Spinal cord (tissue), 10 donors: ENCODE measurements around the gene TESK2. TPM values are rescaled to one million over a fixed set of nuclear protein-coding genes. Genes with fewer than 3 reads are reported as not detected.

Source experiments
- DNase-seq, 6 donors: peaks; one replicate each; pipeline versions ENCODE4 v3.0.0 to v3.0.0-alpha.2; 2013 to 2015; ENCODE audit warnings: low spot score in 6 of 6, low read depth in 4 of 6
- H3K27ac ChIP-seq: one replicate; pipeline ENCODE4 v1.5.1; 2013; ENCODE audit warnings: low read depth, low read length, control low read depth
- H3K27me3 ChIP-seq: one replicate; pipeline ENCODE4 v1.6.1; 2013; ENCODE audit warnings: low read length; ENCODE audit not compliant: control insufficient read depth, insufficient read depth
- H3K36me3 ChIP-seq: one replicate; pipeline ENCODE4 v1.6.1; 2013; ENCODE audit warnings: low read length; ENCODE audit not compliant: control insufficient read depth, insufficient read depth
- H3K4me1 ChIP-seq: one replicate; pipeline ENCODE4 v1.6.1; 2013; ENCODE audit warnings: low read length; ENCODE audit not compliant: control insufficient read depth, insufficient read depth
- H3K4me3 ChIP-seq: one replicate; pipeline ENCODE4 v1.5.1; 2013; ENCODE audit warnings: low read depth, low read length, control low read depth
- H3K9me3 ChIP-seq: one replicate; pipeline ENCODE4 v1.6.1; 2013; ENCODE audit warnings: low read length; ENCODE audit not compliant: control insufficient read depth, insufficient read depth
- WGBS: methylation state at CpG from one replicate; pipeline ENCODE4 v1.1.5; 2013; ENCODE audit warnings: missing lambda C conversion rate; ENCODE audit not compliant: insufficient coverage; 5-methylcytosine and 5-hydroxymethylcytosine counted together
- polyA plus RNA-seq, 2 donors: library from polyadenylated mRNA; unstranded; fragments of 120-200 nt; gene quantifications; one replicate each; pipeline ENCODE4 v1.2.1, GENCODE V29; 2013; ENCODE audit not compliant: insufficient read length in 2 of 2
- total RNA-seq, 2 donors: library from RNA; depleted of rRNA in 1 of 2; stranded (reverse); fragments of 120-200 nt in 1 of 2; fragments of >200 nt in 1 of 2; gene quantifications; one replicate each; pipeline versions ENCODE4 v1.2.3 to v1.2.4, GENCODE V29; 2013 to 2014
- donor health status: healthy.

The TESK2 gene
- total and polyA plus RNA-seq, 4 donors, result 4.0 to 7.3 (median 5.1) TPM

DNA sequence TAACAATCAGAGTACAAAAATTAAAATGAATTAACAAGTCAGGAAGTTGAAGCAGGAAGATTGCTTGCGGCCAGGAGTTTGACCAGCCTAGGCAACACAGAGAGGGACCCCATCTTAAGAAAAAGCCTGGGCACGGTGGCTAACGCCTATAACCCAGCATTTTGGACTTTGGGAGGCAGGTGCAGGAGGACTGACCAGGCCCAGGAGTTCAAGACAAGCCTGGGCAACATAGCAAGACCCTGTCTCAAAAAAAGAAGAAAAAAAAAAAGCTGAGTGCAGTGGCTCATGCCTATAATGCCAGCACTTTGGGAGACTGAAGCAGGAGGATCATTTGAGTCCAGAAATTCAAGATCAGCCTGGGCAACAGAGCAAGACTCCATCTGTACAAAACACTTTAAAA lies 38.5 kb downstream of the TESK2 start:
- Histone ChIP-seq H3K27me3 (no peaks in the 10 kb centered on the region), H3K4me1 (no peaks in the 10 kb centered on the region), H3K36me3 (no peaks in the 10 kb centered on the region), H3K9me3 (no peaks in the 10 kb centered on the region), H3K27ac (no peak overlapping the region), H3K4me3 (no peak overlapping the region)
- DNase-seq, result no peak
- WGBS, result 84% methylated on average over 3 of the region's 3 CpGs

GRCh38 chr1:45448357-45448756 lies 42.6 kb downstream of the TESK2 start:
- no peak for DNase-seq
- 80% methylated on average over 1 of the region's 3 CpGs for whole genome bisulfite sequencing
- Histone ChIP-seq H3K36me3 (no peaks in the 10 kb centered on the region), H3K4me3 (no peak overlapping the region), H3K27me3 (no peaks in the 10 kb centered on the region), H3K27ac (no peak overlapping the region), H3K4me1 (no peaks in the 10 kb centered on the region), H3K9me3 (no peaks in the 10 kb centered on the region)

- Histone ChIP-seq H3K9me3 (no peaks in the 10 kb centered on the region), H3K4me3 (no peak overlapping the region), H3K27ac (no peak overlapping the region), H3K4me1 (no peaks in the 10 kb centered on the region), H3K36me3 (no peaks in the 10 kb centered on the region), H3K27me3 (no peaks in the 10 kb centered on the region)
- no peak for DNase-seq
- no CpG with 5 or more reads among the region's 1 CpG for WGBS
Observed at GRCh38 chr1:45446950-45447672, 43.9 kb downstream of the TESK2 start.

- DNase-seq, result no peak
- Histone ChIP-seq H3K9me3 (no peaks in the 10 kb centered on the region), H3K36me3 (no peaks in the 10 kb centered on the region), H3K4me3 (no peak overlapping the region), H3K4me1 (no peaks in the 10 kb centered on the region), H3K27ac (no peak overlapping the region), H3K27me3 (no peaks in the 10 kb centered on the region)
- WGBS, result no CpG with 5 or more reads among the region's 1 CpG
Observed at GRCh38 chr1:45446530-45446929, 44.4 kb downstream of the TESK2 start.

DNA sequence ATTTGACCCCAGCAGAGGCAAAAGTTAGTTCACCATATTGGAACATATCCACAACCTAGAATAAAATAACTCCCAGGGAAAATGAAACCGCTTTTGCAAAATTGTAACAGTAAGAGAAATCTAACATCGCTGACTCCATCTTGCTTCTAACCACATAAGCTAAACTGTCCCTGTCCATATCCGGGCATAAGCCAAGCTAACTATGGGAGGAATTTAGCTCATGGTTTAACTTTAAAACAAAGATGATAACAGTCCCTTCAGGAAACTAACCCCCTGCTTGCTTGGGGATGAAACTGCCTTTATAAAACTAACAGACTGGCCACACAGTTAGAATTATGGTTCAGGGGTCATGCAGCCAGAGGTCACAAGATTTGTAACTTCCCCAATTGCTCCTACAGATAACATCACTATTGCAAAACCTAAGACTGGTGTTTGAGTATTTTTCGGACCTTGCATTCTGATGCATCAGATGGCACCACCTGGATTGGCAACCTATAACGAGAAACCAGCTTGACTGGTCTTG lies 46.3 kb downstream of the TESK2 start:
- no peaks in the 10 kb centered on the region for H3K9me3 ChIP-seq
- H3K27ac ChIP-seq, result no peak overlapping the region
- WGBS, result 85% methylated on average over 2 of the region's 5 CpGs
- H3K27me3 ChIP-seq, result no peaks in the 10 kb centered on the region
- no peak overlapping the region for H3K4me3 ChIP-seq
- no peaks in the 10 kb centered on the region for H3K36me3 ChIP-seq
- no peaks in the 10 kb centered on the region for H3K4me1 ChIP-seq
- DNase-seq, result no peak

DNA sequence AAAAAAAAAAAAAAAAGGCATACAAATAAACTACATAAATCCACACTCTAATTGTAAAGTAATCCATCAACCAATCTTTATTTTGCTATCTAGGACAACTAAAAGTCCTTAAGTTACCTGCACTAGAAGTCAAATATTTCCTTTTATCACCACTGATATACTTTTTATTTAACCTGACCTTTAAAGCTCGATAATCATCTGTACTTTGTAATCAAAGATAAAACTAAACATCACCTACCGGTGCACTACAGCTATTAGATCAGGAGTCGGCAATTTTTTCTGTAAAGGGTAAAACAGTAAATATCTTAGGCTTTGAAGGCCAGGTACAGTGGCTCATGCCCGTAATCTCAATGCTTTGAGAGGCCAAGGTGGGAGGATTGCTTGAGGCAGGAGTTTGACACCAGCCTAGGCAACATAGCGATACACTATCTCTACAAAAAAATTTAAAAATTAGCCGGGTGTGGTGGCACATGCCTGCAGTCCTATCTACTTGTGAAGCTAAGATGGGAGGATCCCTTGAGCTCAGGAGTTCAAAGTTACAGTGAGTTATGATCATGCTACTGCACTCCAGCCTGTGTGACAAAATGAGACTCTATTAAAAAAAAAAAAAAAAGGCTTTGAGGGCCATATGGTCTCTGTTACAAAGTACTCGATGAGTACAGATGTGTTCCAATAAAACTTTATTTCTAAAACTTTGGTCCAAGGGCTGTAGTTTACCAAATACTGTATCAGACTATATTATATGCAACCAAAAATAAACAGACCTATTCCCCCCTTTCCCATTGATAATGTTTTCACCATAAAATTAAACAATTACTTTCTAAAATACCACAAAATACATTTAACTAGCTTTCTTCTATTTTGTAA lies 47.1 kb downstream of the TESK2 start:
- no peaks in the 10 kb centered on the region for H3K36me3 ChIP-seq
- WGBS, result no CpG with 5 or more reads among the region's 7 CpGs
- no peak for DNase-seq
- H3K27me3 ChIP-seq, result no peaks in the 10 kb centered on the region
- no peaks in the 10 kb centered on the region for H3K4me1 ChIP-seq
- no peaks in the 10 kb centered on the region for H3K9me3 ChIP-seq
- no peak overlapping the region for H3K27ac ChIP-seq
- H3K4me3 ChIP-seq, result no peak overlapping the region

GRCh38 chr1:45442272-45442671 lies 48.7 kb downstream of the TESK2 start:
- DNase-seq, result peak in 1 of 6 donors; percentile 2
- H3K27ac ChIP-seq, result no peak overlapping the region
- no peaks in the 10 kb centered on the region for H3K9me3 ChIP-seq
- 63% methylated on average over 2 of the region's 3 CpGs for WGBS
- H3K4me1 ChIP-seq, result no peaks in the 10 kb centered on the region
- no peaks in the 10 kb centered on the region for H3K36me3 ChIP-seq
- H3K4me3 ChIP-seq, result no peak overlapping the region
- H3K27me3 ChIP-seq, result no peaks in the 10 kb centered on the region

DNA sequence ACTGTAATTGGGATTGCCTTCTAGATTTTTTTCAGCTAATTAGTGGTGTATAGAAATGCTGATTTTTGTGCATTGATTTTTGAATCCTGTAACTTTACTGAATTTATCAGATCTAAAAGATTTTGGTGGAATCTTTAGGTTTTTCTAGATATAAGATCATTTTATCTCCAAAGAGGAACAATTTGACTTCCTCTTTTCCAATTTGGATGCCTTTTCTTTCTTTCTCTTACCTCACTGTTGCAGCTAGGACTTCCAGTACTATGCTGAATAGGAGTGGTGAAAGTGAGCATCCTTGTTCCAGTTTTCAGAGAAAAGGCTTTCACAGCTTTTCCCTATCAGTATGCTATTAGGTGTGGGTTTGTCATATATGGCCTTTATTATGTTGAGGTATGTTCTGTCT lies 53.6 kb downstream of the TESK2 start:
- H3K27ac ChIP-seq, result no peak overlapping the region
- no peak overlapping the region for H3K4me3 ChIP-seq
- no peaks in the 10 kb centered on the region for H3K4me1 ChIP-seq
- H3K9me3 ChIP-seq, result no peaks in the 10 kb centered on the region
- DNase-seq, result no peak
- H3K36me3 ChIP-seq, result no peaks in the 10 kb centered on the region
- H3K27me3 ChIP-seq, result no peaks in the 10 kb centered on the region

- Histone ChIP-seq H3K9me3 (no peaks in the 10 kb centered on the region), H3K27ac (no peak overlapping the region), H3K27me3 (no peaks in the 10 kb centered on the region), H3K4me3 (no peak overlapping the region), H3K36me3 (no peaks in the 10 kb centered on the region), H3K4me1 (no peaks in the 10 kb centered on the region)
- WGBS, result no CpG with 5 or more reads among the region's 5 CpGs
- no peak for DNase-seq
Observed at GRCh38 chr1:45430490-45430889, 60.5 kb downstream of the TESK2 start.
